NCI-H524 (cell line): Measurements from ENCODE around the gene ARHGEF18.

Source experiments
- DNase-seq, 2 experiments: peaks; one replicate each; lab custom pipeline; 2025; lab: John Stamatoyannopoulos, UW

The ARHGEF18 gene

GRCh38 chr19:7385062-7385461 lies 36.3 kb downstream of the ARHGEF18 start:
- DNase-seq = no peak

- DNase-seq = peak in 1 of 2 experiments; percentile 43
These were observed 37.6 kb downstream of the ARHGEF18 start for GRCh38 chr19:7386308-7386707.

- DNase-seq = no peak
These were observed 38.0 kb downstream of the ARHGEF18 start for GRCh38 chr19:7386769-7387168.

- DNase-seq = no peak
These were observed 42.5 kb downstream of the ARHGEF18 start for GRCh38 chr19:7391218-7391670.

GRCh38 chr19:7393459-7393858 lies 44.7 kb downstream of the ARHGEF18 start:
- no peak for DNase-seq

- DNase-seq = no peak
These were observed 45.4 kb downstream of the ARHGEF18 start for GRCh38 chr19:7393939-7394730.

GRCh38 chr19:7394731-7395359 lies 46.1 kb downstream of the ARHGEF18 start:
- peak; percentile 36 to 90 for DNase-seq

GRCh38 chr19:7395360-7396066 lies 46.8 kb downstream of the ARHGEF18 start:
- no peak for DNase-seq

- DNase-seq = no peak
These were observed 49.0 kb downstream of the ARHGEF18 start for GRCh38 chr19:7397687-7398086.
